ENCODE data around the gene PGAP6.
"Not testable (repeated sequence)": the region's sequence is repeated elsewhere in the genome, so short reads cannot be mapped to it uniquely, and the experiment has no call there.

PGAP6 gene

GRCh38 chr16:367333-367903 is 14.4 kb downstream of the PGAP6 start:
- DNase-seq (ENCODE audit: low read depth), result no peak

- no peak for DNase-seq (ENCODE audit: low read depth)
Observed at GRCh38 chr16:366476-366875, 15.3 kb downstream of the PGAP6 start.

GRCh38 chr16:364595-365491 is 16.9 kb downstream of the PGAP6 start:
- no peak for DNase-seq (ENCODE audit: low read depth)

GRCh38 chr16:363766-364490 is 17.9 kb downstream of the PGAP6 start:
- DNase-seq (ENCODE audit: low read depth), result no peak

GRCh38 chr16:363110-363765 is 18.5 kb downstream of the PGAP6 start:
- no peak for DNase-seq (ENCODE audit: low read depth)

GRCh38 chr16:362702-362999 is 19.1 kb downstream of the PGAP6 start:
- DNase-seq (ENCODE audit: low read depth), result not testable (repeated sequence)

GRCh38 chr16:361872-362701 is 19.7 kb downstream of the PGAP6 start:
- DNase-seq (ENCODE audit: low read depth), result peak; percentile 59

- no peak for DNase-seq (ENCODE audit: low read depth)
Observed at GRCh38 chr16:361341-361871, 20.4 kb downstream of the PGAP6 start.

- DNase-seq (ENCODE audit: low read depth), result no peak
Observed at GRCh38 chr16:360698-361336, 21.0 kb downstream of the PGAP6 start.

- DNase-seq (ENCODE audit: low read depth), result no peak
Observed at GRCh38 chr16:359871-360697, 21.7 kb downstream of the PGAP6 start.

GRCh38 chr16:359067-359763 is 22.6 kb downstream of the PGAP6 start:
- no peak for DNase-seq (ENCODE audit: low read depth)

GRCh38 chr16:356741-357140 is 25.0 kb downstream of the PGAP6 start:
- no peak for DNase-seq (ENCODE audit: low read depth)

- no peak for DNase-seq (ENCODE audit: low read depth)
Observed at GRCh38 chr16:354971-355461, 26.8 kb downstream of the PGAP6 start.

GRCh38 chr16:354291-354881 is 27.4 kb downstream of the PGAP6 start:
- DNase-seq (ENCODE audit: low read depth), result no peak

- no peak for DNase-seq (ENCODE audit: low read depth)
Observed at GRCh38 chr16:353404-354290, 28.1 kb downstream of the PGAP6 start.

- DNase-seq (ENCODE audit: low read depth), result peak; percentile 100
Observed at GRCh38 chr16:352547-353403, 29.0 kb downstream of the PGAP6 start, which contains the start of gene AXIN1. AXIN1 (minus strand) TSS chr16:352723; CDS start chr16:347025, 5,698 bp downstream.
